ENCODE measurements around the gene CCR2.
"Not testable (repeated sequence)": the region's sequence is repeated elsewhere in the genome, so short reads cannot be mapped to it uniquely, and the experiment has no call there.

CCR2 gene

GRCh38 chr3:46353647-46354410, at the start of gene CCR2:
Gene CCR2 (plus strand): TSS chr3:46354111. CDS start chr3:46357528, 3,417 bp downstream.
- DNase-seq, result peak; percentile 27

GRCh38 chr3:46304739-46305138, 49.2 kb upstream of the CCR2 start:
- DNase-seq, result no peak

DNA sequence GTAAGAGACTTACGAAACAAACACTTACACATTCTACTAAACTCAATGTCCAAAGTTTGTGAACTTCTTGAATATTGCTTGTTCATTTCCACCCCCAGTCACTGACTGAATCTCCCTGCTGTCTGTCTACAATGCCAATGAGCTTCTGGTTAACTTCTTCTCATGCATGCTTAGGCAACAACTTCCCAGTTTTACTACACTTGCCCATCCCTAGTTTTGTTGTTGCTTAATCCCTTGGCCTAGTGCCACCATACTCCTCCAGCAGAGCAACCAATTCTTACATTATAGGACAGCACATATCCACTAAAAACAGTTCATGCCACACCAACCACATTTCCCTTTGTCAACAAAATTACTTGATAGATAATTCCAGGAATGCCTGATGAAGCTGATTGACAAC, 40.9 kb upstream of the CCR2 start:
- DNase-seq, result peak; percentile 78

GRCh38 chr3:46314517-46314916, 39.4 kb upstream of the CCR2 start:
- DNase-seq, result peak; percentile 33

- DNase-seq, result no peak
Observed at GRCh38 chr3:46316206-46316605, 37.7 kb upstream of the CCR2 start.

DNA sequence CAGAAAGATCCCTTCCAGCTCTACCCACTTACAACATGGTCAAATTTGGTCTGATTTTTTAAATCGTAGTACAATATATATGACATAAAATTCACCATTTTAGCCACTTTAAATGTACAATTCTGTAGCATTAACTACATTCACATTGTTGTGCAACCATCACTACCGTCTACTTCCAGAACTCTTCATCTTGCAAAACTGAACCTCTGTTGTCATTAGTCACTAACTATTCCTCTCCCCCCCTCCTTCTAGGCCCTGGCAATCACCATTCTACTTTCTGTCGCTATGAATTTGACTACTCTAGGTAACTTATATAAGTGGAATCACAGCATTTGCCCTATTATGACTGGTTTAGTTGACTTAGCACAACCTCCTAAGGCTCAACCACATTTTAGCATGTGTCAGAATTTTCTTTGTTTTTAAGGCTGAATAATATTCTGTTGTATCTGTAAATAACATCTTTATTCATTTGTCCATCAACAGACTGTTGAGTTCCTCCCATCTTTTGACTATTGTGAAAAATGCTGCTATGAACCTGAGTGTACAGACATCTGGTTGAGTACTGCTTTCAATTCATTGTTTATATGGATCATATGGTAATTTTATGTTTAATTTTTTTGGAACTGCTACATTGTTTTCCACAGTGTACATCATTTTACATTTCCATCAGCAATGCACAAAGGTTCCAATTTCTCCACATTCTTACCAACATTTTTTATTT, 35.5 kb upstream of the CCR2 start:
- DNase-seq, result no peak

DNA sequence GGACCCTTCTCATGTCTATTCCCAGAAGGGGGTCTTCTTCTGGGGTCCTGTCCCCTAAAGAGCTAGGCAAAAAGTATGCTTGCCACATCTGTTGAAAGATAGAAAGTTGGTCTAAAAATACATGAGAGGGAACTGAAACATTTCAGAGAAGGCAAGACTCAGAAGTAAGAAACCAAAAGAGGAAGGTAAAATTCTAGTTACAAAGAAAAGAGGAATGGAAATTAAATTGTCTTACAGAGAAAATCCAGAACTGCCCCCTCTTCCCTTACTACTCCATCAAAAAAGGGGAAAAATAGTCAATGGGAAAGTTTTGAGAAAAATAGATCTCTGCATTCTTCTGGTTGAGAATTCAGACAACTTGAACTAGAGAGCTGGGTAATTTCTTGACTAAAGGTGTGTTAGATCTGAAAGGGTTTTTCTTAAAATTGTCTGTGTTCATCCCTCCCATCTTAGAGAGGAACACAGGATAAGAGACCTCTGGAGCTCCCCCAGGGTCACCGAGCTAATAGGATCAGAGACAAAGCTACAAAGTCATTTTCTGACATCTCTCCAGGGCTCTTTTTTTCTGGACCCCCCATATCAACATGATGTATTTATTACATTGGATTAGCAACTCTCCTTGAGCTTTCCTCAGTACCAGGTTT, 32.3 kb upstream of the CCR2 start:
- no peak for DNase-seq

DNA sequence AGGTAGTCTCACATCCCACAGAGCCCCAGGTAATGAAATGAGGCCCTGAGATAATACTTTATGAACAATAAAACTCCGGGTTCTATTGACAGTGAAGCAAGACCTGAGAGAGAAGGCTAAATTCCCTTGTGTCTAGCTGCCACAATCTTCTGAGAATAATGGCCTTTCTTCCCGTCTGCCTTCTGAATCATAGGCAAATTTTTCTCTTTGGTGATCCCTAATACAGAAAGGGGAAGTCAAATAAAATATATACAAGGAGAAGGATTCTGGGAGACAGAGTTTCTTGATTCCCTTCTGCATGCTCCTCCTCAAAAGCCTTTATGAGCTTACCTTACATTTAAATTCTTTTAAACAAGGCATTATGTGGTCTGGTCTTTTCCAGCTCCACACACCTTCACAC, 29.9 kb upstream of the CCR2 start:
- DNase-seq, result peak; percentile 19

DNA sequence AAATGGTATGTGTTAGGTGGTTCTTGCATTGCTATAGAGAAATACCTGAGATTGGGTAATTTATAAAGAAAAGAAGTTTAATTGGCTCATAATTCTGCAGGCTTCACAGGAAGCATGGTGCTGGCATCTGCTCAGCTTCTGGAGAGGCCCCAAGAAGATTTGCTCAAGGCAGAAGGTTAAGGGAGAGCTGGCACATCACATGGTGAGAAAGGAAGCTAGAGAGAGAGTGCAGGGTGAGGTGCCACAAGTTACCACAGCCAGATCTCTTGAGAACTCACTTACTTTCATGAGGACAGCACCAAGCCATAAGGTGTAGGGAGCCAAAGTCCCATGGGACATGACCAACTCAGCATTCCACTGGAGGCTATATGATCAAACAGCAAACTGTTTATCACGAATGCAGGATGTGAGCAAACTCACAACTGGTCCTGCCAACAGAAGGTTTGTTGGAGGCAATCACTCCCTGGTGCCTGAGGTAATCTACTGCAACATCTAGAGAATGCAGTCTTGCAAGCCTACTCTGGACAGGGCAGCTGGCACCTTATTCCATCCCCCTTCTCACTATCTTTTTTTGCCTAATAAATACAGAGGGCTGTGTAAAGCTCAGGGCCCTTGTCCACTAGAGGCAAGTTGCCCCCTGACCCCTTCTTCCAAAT, 28.1 kb upstream of the CCR2 start:
- no peak for DNase-seq

DNA sequence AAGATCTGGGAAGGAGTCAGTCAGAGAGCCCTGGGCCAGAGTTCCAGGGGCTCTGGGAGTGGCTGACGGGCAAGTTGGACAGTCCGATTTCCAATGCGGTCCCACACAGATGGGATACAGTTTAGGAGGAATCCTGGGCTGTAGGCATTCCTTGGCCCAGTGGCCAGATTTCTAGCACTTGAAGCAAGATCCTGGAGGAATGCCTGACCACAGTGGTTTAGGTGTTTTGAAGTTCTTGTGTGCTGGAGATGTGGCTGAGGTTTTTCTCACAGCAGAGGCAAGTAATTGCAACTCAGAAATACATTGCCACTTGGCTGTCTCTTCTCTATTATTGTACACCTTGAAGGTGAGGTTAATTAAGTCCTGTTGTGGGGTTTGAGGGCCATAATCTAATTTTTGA, 23.2 kb upstream of the CCR2 start:
- not testable (repeated sequence) for DNase-seq

DNA sequence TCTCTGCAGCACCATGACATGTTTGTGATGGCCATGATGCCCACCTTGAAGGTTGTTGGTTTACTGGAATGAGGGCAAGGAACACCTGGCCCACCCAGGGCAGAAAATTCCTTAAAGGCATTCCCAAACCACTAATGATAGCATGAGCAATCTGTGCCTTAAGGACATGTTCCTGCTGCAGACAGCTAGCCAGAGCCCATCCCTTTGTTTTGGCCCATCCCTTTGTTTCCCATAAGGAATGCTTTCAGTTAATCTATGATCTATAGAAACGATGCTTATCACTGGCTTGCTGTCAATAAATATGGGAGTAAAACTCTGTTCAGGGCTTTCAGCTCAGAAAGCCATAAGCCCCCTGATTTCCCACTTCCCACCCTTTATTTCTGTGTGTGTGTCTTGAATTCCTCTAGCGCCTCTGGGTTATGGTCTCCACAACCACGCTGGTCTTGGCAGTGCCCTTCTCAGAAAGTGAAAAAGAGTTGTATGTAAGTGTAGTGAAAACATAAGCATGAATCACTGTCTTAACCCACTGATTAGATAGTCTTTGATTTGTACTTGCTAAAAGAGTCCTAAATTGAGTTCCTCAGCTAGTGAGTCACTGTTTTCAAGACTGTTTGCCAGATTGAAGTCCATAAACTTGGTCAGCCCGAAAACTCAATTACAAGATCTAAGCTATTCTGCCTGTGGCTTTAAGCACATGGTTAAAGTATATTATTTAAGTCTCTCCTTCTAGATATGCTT, 19.0 kb upstream of the CCR2 start:
- no peak for DNase-seq

DNA sequence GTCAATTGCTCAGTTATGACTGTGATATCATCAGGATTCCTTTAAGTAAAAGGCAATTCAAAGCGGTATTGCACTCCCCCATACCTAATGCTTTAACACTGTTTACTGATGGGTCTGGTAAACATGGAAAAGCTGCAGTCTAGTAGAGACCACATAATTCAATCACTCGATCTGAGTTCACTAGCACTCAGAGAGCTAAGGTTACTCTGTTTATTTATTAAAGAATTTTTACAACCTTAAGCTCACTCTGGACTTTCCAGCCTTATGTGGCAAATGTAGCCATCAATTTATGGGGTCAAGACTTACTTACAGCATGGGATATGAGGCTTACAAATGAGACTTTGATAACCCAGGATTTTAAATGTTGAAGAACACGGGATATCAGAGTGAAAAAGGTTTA, 18.4 kb upstream of the CCR2 start:
- no peak for DNase-seq

DNA sequence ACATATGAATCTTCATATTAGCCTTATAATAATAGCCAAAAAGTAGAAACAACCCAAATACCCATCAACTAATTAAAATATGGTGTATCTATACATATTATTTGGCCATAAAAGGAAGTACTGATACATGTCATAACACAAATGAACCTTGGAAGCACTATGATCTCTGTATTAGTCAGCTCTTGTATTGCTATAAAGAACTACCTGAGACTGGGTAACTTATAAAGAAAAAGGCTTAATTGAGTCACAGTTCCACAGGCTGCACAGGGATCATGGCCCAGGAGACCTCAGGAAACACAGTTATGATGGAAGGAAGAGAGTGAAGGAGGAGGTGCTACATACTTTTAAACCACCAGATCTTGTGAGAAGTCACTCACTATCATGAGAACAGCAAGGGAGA, 16.0 kb upstream of the CCR2 start:
- no peak for DNase-seq

GRCh38 chr3:46338840-46339239, 15.1 kb upstream of the CCR2 start:
- DNase-seq, result no peak

GRCh38 chr3:46344476-46344875, 9.4 kb upstream of the CCR2 start:
- no peak for DNase-seq

- DNase-seq, result no peak
Observed at GRCh38 chr3:46348823-46349482, 5.0 kb upstream of the CCR2 start.

- DNase-seq, result peak; percentile 85
Observed at GRCh38 chr3:46349484-46350261, 4.2 kb upstream of the CCR2 start.

DNA sequence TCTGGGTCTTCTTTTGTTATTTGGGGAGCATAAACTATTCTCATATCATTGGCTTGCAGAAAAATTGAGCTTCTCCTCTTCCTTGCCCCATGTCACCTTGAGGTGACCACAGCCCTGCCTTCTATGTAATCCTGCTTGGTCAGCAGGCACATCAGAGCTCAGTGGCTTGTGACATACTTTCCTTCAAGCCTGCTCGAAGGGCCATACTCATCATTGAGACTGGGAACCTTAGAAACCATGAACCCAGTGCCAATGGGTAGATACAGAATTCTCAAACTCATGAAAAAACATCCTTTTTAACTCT, 3.7 kb upstream of the CCR2 start:
- DNase-seq, result peak; percentile 85

DNA sequence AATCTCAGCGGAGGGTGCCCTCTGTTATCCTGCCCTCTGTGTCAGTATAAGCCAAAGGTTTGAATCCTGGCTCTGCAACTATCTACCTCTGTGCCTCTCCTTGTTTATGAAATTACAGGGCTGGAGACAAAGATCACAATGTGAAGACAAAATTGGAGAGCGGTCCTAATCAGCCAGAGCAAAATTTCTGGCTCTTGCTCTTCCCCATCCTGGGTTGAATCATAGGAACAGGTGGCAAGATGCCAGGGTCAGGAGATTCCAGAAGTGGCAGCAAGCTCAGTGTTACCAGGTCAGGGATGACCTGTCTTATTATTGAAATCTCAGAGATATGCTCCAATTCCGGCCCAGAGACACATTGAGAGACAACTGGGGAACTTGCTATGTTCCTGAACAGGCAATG, 2.3 kb upstream of the CCR2 start:
- DNase-seq, result no peak

GRCh38 chr3:46353090-46353489, 821 bp upstream of the CCR2 start:
- no peak for DNase-seq

GRCh38 chr3:46354478-46354877, 567 bp downstream of the CCR2 start:
- DNase-seq, result no peak

GRCh38 chr3:46354984-46355383, 1.1 kb downstream of the CCR2 start:
- DNase-seq, result peak; percentile 14

All from OCI-M1 (cell line).